ENCODE measurements around the gene EXOSC5. TPM values are rescaled to one million over a fixed set of nuclear protein-coding genes. Genes with fewer than 3 reads are reported as not detected.

Gene EXOSC5
- total and polyA plus RNA-seq, 9 of the 15 experiments (the other 6 are each of a cell fraction or from before 2014, with no cell fraction given): 10.9 to 75.5 (median 37.8) TPM

DNA sequence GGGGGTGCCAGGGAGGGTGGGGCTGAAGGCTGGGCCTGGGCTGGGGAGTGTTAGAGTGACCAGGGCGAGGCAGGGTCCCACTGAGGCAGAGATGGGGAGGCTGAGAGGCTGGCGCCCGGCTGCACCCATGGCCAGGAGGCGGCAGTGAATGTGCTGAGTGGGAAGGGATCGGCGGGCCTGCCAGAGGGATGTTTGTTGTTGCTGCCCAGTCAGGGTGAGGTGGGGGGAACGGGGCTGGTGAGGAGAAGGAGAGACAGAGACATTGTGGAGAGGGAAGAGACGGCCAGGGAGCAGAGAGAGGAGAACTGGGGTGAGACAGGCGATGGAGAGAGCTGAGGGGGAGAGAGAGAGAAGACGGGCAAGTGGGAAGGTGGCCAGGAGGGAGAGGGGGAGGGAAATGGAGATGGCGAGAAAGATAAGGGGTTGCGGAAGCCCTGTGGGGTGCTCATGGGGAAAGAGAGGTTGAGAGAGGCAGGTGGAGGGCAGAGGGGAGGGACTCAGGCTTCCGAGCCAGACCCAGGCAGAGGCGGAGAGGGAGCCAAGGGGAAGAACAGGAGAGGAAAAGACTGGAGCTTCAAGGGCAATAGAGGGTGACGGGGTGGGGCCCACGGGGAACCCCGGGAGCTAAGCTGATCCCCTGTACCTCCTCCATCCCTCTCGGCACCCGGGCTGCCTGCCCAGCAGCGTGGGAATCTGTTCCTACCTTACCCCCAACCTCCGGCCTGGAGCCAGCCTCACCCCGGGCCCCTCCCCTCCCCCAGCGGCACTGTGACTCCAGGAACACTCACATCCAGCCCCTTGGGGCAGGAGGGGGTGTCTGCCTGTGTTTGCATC is 30.7 kb upstream of the EXOSC5 start (continued):
- TF ChIP-seq OTX1 (CRISPR knock-in tag; IDR thresholded peaks at IDR 0.05) (peak; percentile 96), SMARCB1 (IDR thresholded peaks at IDR 0.05; ENCODE audit: insufficient read length, low read depth) (no peak), ZNF695 (CRISPR knock-in tag; IDR thresholded peaks at IDR 0.05) (no peak), FOXJ3 (CRISPR knock-in tag; IDR thresholded peaks at IDR 0.05) (no peak), HNRNPLL (IDR thresholded peaks at IDR 0.05; ENCODE audit: low read depth, low read length, poor library complexity, severe bottlenecking) (no peak), SMAD1 (IDR thresholded peaks at IDR 0.05; ENCODE audit: low read depth, low read length, partially characterized antibody) (no peak), ZNF785 (CRISPR knock-in tag; IDR thresholded peaks at IDR 0.05) (no peak), ZNF124 (CRISPR knock-in tag; IDR thresholded peaks at IDR 0.05) (no peak), ZNF589 (CRISPR knock-in tag; IDR thresholded peaks at IDR 0.05; ENCODE audit: low read depth) (no peak), KAT8 (IDR thresholded peaks at IDR 0.05; ENCODE audit: low read depth) (no peak), NELFE (IDR thresholded peaks at IDR 0.05; ENCODE audit: insufficient read depth, insufficient read length) (no peak), MAFG (tag; conservative IDR thresholded peaks at IDR 0.05) (no peak), TCF3 (CRISPR knock-in tag; IDR thresholded peaks at IDR 0.05) (no peak)
- TF ChIP-seq, protein P1, sequence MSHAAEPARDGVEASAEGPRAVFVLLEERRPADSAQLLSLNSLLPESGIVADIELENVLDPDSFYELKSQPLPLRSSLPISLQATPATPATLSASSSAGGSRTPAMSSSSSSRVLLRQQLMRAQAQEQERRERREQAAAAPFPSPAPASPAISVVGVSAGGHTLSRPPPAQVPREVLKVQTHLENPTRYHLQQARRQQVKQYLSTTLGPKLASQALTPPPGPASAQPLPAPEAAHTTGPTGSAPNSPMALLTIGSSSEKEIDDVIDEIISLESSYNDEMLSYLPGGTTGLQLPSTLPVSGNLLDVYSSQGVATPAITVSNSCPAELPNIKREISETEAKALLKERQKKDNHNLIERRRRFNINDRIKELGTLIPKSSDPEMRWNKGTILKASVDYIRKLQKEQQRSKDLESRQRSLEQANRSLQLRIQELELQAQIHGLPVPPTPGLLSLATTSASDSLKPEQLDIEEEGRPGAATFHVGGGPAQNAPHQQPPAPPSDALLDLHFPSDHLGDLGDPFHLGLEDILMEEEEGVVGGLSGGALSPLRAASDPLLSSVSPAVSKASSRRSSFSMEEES (CRISPR knock-in tag; IDR thresholded peaks at IDR 0.05): no peak
- TF ChIP-seq, protein P2, sequence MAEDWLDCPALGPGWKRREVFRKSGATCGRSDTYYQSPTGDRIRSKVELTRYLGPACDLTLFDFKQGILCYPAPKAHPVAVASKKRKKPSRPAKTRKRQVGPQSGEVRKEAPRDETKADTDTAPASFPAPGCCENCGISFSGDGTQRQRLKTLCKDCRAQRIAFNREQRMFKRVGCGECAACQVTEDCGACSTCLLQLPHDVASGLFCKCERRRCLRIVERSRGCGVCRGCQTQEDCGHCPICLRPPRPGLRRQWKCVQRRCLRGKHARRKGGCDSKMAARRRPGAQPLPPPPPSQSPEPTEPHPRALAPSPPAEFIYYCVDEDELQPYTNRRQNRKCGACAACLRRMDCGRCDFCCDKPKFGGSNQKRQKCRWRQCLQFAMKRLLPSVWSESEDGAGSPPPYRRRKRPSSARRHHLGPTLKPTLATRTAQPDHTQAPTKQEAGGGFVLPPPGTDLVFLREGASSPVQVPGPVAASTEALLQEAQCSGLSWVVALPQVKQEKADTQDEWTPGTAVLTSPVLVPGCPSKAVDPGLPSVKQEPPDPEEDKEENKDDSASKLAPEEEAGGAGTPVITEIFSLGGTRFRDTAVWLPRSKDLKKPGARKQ (CRISPR knock-in tag; IDR thresholded peaks at IDR 0.05): no peak
- TF ChIP-seq, protein P3, sequence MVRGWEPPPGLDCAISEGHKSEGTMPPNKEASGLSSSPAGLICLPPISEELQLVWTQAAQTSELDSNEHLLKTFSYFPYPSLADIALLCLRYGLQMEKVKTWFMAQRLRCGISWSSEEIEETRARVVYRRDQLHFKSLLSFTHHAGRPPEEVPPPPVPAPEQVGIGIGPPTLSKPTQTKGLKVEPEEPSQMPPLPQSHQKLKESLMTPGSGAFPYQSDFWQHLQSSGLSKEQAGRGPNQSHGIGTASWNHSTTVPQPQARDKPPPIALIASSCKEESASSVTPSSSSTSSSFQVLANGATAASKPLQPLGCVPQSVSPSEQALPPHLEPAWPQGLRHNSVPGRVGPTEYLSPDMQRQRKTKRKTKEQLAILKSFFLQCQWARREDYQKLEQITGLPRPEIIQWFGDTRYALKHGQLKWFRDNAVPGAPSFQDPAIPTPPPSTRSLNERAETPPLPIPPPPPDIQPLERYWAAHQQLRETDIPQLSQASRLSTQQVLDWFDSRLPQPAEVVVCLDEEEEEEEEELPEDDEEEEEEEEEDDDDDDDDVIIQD (CRISPR knock-in tag; IDR thresholded peaks at IDR 0.05): no peak
- TF ChIP-seq, protein P4, sequence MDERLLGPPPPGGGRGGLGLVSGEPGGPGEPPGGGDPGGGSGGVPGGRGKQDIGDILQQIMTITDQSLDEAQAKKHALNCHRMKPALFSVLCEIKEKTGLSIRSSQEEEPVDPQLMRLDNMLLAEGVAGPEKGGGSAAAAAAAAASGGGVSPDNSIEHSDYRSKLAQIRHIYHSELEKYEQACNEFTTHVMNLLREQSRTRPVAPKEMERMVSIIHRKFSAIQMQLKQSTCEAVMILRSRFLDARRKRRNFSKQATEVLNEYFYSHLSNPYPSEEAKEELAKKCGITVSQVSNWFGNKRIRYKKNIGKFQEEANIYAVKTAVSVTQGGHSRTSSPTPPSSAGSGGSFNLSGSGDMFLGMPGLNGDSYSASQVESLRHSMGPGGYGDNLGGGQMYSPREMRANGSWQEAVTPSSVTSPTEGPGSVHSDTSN (CRISPR knock-in tag; IDR thresholded peaks at IDR 0.05; ENCODE audit: low read depth): no peak
- TF ChIP-seq, protein P4 (tag; conservative IDR thresholded peaks at IDR 0.05; ENCODE audit: low read depth): no peak
- TF ChIP-seq, protein P5, sequence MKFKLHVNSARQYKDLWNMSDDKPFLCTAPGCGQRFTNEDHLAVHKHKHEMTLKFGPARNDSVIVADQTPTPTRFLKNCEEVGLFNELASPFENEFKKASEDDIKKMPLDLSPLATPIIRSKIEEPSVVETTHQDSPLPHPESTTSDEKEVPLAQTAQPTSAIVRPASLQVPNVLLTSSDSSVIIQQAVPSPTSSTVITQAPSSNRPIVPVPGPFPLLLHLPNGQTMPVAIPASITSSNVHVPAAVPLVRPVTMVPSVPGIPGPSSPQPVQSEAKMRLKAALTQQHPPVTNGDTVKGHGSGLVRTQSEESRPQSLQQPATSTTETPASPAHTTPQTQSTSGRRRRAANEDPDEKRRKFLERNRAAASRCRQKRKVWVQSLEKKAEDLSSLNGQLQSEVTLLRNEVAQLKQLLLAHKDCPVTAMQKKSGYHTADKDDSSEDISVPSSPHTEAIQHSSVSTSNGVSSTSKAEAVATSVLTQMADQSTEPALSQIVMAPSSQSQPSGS (CRISPR knock-in tag; IDR thresholded peaks at IDR 0.05): no peak
